Body of pancreas (tissue), 4 donors: ENCODE measurements around the gene PKD1L1. TPM values are rescaled to one million over a fixed set of nuclear protein-coding genes. Genes with fewer than 3 reads are reported as not detected.
"Not testable (repeated sequence)": the region's sequence is repeated elsewhere in the genome, so short reads cannot be mapped to it uniquely, and the experiment has no call there.

ENCODE experiments used
- ATAC-seq: fragments of 150-250 bp; one replicate; pipeline ENCODE4 v1.9.1; 2016
- DNase-seq, 4 donors: peaks; one replicate each; pipeline ENCODE4 v3.0.0-alpha.2; 2019
- H3K27ac ChIP-seq, 4 donors: fragments of 200-600 bp; sonication (generic); 1 replicate in 3 of 4; 2 replicates in 1 of 4; pipeline versions ENCODE4 v1.5.1 to v1.6.1; 2016 to 2019; ENCODE audit warnings: mild to moderate bottlenecking in 1 of 4, mixed read lengths in 1 of 4, moderate library complexity in 1 of 4
- H3K27me3 ChIP-seq, 2 donors: fragments of 200-600 bp; sonication (generic); one replicate each; pipeline ENCODE4 v1.6.0; 2016; ENCODE audit warnings: mild to moderate bottlenecking in 1 of 2
- H3K36me3 ChIP-seq, 2 donors: fragments of 200-600 bp; sonication (generic); replicated peaks in 1 of 2; 2 replicates each; pipeline ENCODE4 v1.5.1; 2016; ENCODE audit warnings: low read depth in 2 of 2; ENCODE audit not compliant: insufficient read depth in 1 of 2
- H3K4me1 ChIP-seq: fragments of 200-600 bp; sonication (generic); one replicate; pipeline ENCODE4 v1.6.0; 2016
- H3K4me3 ChIP-seq, 2 donors: fragments of 200-600 bp; sonication (generic); 1 replicate in 1 of 2; 2 replicates in 1 of 2; pipeline ENCODE4 v1.5.1; 2016 to 2019
- H3K9me3 ChIP-seq, 3 donors: fragments of 200-600 bp; sonication (generic); 1 replicate in 2 of 3; 2 replicates in 1 of 3; pipeline ENCODE4 v1.5.1; 2016
- CTCF ChIP-seq, 7 experiments: fragments of 450-650 bp in 4 of 7; fragments of 200-600 bp in 3 of 7; sonication (generic) in 3 of 7; IDR thresholded peaks; one replicate each; pipeline ENCODE4 v1.5.1; 2016 to 2019; ENCODE audit warnings: antibody characterized with exemption in 7 of 7
- POLR2A ChIP-seq, 3 donors: fragments of 450-650 bp; IDR thresholded peaks; one replicate each; pipeline ENCODE4 v1.6.1; 2016; ENCODE audit warnings: antibody characterized with exemption in 3 of 3, mild to moderate bottlenecking in 2 of 3
- WGBS, 2 donors: methylation state at CpG; one replicate each; pipeline ENCODE4 v1.1.5; 2017; 5-methylcytosine and 5-hydroxymethylcytosine counted together
- intact Hi-C: fragments of 100-400 bp; cut with DNase I; formaldehyde crosslinking; loops from one replicate; pipeline ENCODE4 v1.15.1; 2023
- total RNA-seq, 2 donors: library from RNA; depleted of rRNA; stranded (reverse); fragments of >200 nt; gene quantifications; one replicate each; pipeline ENCODE4 v1.1.0, GENCODE V29; 2016

PKD1L1 gene
- total RNA-seq, 2 donors from 2014 or later, result 0.26 to 4.0 TPM

- no peak for ATAC-seq
These were observed 152.6 kb downstream of the PKD1L1 start for GRCh38 chr7:47795631-47796030.

GRCh38 chr7:47795126-47795525, 153.1 kb downstream of the PKD1L1 start:
- H3K4me3 ChIP-seq, H3K4me1 ChIP-seq, DNase-seq, ATAC-seq, H3K27ac ChIP-seq, intact Hi-C loops, H3K36me3 ChIP-seq, H3K9me3 ChIP-seq, H3K27me3 ChIP-seq: not testable (repeated sequence)

More at GRCh38 chr7:47795631-47796030, 152.6 kb downstream of the PKD1L1 start:
- no peak for DNase-seq
- no peaks in the 10 kb centered on the region for H3K4me1 ChIP-seq
- H3K27me3 ChIP-seq, result no peaks in the 10 kb centered on the region
- no peak overlapping the region for H3K27ac ChIP-seq
- H3K9me3 ChIP-seq, result no peaks in the 10 kb centered on the region
- TF ChIP-seq CTCF (IDR thresholded peaks at IDR 0.05) (no peak), POLR2A (IDR thresholded peaks at IDR 0.05) (no peak)
- WGBS, 2 donors, result 72 to 78% methylated on average over 2 of the region's 2 CpGs
- no peak overlapping the region for H3K4me3 ChIP-seq
- intact Hi-C loops, result no loop called here
- H3K36me3 ChIP-seq, result no peaks in the 10 kb centered on the region

- Histone ChIP-seq H3K4me1 (no peaks in the 10 kb centered on the region), H3K9me3 (no peaks in the 10 kb centered on the region), H3K27ac (no peak overlapping the region), H3K27me3 (no peaks in the 10 kb centered on the region), H3K4me3 (no peak overlapping the region), H3K36me3 (no peaks in the 10 kb centered on the region)
- intact Hi-C loops, result no loop called here
- no peak for ATAC-seq
- no peak for DNase-seq
- no peak for TF ChIP-seq CTCF (IDR thresholded peaks at IDR 0.05)
- no peak for TF ChIP-seq POLR2A (IDR thresholded peaks at IDR 0.05)
- WGBS, 2 donors, result 75 to 79% methylated on average over 2 to 4 of the region's 4 CpGs
These were observed 154.2 kb downstream of the PKD1L1 start for GRCh38 chr7:47794016-47794415.

- DNase-seq, H3K4me1 ChIP-seq, H3K27me3 ChIP-seq, intact Hi-C loops, H3K27ac ChIP-seq, ATAC-seq, H3K4me3 ChIP-seq, H3K9me3 ChIP-seq, H3K36me3 ChIP-seq: not testable (repeated sequence)
- WGBS, 2 donors, result 54 to 71% methylated on average over 5 of the region's 5 CpGs
These were observed 155.1 kb downstream of the PKD1L1 start for GRCh38 chr7:47793186-47793585.

GRCh38 chr7:47792521-47793121, 155.6 kb downstream of the PKD1L1 start:
- DNase-seq (peak in 1 of 4 donors; percentile 21), ATAC-seq (peak; percentile 35)
- Histone ChIP-seq H3K36me3 (no peaks in the 10 kb centered on the region), H3K9me3 (no peaks in the 10 kb centered on the region), H3K27ac (no peak overlapping the region), H3K27me3 (no peaks in the 10 kb centered on the region), H3K4me3 (no peak overlapping the region), H3K4me1 (no peaks in the 10 kb centered on the region)
- 40 to 45% methylated on average over 3 of the region's 3 CpGs for WGBS, 2 donors
- no peak for TF ChIP-seq POLR2A (IDR thresholded peaks at IDR 0.05)
- TF ChIP-seq CTCF (IDR thresholded peaks at IDR 0.05), result peak; percentile 21 to 57 (median 39)
- intact Hi-C loops, result no loop called here

GRCh38 chr7:47791682-47792081, 156.6 kb downstream of the PKD1L1 start:
- intact Hi-C loops, result no loop called here
- WGBS, 2 donors, result 59 to 66% methylated on average over 4 of the region's 4 CpGs
- no peaks in the 10 kb centered on the region for H3K9me3 ChIP-seq
- ATAC-seq, result no peak
- H3K4me3 ChIP-seq, result no peak overlapping the region
- no peak overlapping the region for H3K27ac ChIP-seq
- TF ChIP-seq CTCF (IDR thresholded peaks at IDR 0.05) (no peak), POLR2A (IDR thresholded peaks at IDR 0.05) (no peak)
- DNase-seq, result no peak
- H3K27me3 ChIP-seq, result no peaks in the 10 kb centered on the region
- peaks cover 4% of the 10 kb centered on the region for H3K4me1 ChIP-seq
- no peaks in the 10 kb centered on the region for H3K36me3 ChIP-seq
